ENCODE measurements around the gene PTPRT. TPM values are rescaled to one million over a fixed set of nuclear protein-coding genes. Genes with fewer than 3 reads are reported as not detected.

PTPRT gene
- total RNA-seq, 2 experiments from 2014 or later: not detected

DNA sequence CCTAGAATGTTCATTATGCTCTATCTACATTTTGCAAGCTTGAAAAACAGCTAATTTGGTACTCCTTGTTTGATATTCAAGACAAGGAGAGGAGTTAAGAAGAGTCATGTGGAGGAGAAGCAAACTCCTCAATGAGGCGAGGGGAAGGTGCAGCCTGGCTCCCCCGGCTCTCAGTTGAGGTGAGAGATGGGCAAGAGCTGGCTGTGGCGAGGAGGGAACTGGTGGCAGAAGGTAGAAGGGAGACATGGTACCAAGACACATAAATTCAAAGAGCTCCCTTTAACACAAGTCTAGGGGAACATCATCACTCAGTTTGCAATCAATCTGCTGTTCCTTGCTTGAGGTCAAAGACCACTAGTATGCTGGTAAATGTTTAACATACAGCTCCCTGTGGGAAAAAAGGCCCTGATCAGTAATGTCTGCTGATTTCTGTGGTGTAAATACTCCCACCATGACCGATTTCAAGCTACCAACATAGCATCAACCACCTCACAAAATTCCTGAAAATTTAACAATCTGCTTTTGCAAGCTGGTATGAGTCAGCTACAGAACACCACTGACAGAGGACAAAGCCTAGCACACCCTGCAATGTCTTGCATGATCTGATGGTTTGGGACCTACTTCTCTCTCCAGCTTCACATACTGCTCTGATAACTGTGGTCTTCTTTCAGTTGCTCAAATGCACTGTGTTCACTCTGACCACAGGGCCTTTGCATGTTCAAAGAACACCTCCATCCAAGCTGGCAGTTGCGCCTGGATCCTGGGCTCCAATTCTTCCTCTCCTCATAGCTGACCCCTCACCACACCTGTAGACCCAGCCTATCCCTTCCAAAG is 1055.2 kb downstream of the PTPRT start:
- Mint-ChIP-seq H3K27me3 (peaks cover 2% of the 10 kb centered on the region), H3K27ac (no peak overlapping the region), H3K36me3 (ENCODE audit: low read depth) (no peaks in the 10 kb centered on the region), H3K4me1 (ENCODE audit: low read depth) (no peaks in the 10 kb centered on the region), H3K9me3 (no peaks in the 10 kb centered on the region), H3K4me3 (no peak overlapping the region)
- POLR2A ChIA-PET: interaction anchor here (0.8 kb wide), 1 partner anchor 16 kb away, joined by 3 read pairs; no protein-coding TSS in a partner anchor
- CTCF ChIA-PET: no interaction called here
- TF ChIP-seq, protein P1, sequence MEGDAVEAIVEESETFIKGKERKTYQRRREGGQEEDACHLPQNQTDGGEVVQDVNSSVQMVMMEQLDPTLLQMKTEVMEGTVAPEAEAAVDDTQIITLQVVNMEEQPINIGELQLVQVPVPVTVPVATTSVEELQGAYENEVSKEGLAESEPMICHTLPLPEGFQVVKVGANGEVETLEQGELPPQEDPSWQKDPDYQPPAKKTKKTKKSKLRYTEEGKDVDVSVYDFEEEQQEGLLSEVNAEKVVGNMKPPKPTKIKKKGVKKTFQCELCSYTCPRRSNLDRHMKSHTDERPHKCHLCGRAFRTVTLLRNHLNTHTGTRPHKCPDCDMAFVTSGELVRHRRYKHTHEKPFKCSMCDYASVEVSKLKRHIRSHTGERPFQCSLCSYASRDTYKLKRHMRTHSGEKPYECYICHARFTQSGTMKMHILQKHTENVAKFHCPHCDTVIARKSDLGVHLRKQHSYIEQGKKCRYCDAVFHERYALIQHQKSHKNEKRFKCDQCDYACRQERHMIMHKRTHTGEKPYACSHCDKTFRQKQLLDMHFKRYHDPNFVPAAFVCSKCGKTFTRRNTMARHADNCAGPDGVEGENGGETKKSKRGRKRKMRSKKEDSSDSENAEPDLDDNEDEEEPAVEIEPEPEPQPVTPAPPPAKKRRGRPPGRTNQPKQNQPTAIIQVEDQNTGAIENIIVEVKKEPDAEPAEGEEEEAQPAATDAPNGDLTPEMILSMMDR (IDR thresholded peaks at IDR 0.05): no peak
- ATAC-seq (no peak), DNase-seq (no peak)
- intact Hi-C loops (cut with micrococcal nuclease): no loop called here

DNA sequence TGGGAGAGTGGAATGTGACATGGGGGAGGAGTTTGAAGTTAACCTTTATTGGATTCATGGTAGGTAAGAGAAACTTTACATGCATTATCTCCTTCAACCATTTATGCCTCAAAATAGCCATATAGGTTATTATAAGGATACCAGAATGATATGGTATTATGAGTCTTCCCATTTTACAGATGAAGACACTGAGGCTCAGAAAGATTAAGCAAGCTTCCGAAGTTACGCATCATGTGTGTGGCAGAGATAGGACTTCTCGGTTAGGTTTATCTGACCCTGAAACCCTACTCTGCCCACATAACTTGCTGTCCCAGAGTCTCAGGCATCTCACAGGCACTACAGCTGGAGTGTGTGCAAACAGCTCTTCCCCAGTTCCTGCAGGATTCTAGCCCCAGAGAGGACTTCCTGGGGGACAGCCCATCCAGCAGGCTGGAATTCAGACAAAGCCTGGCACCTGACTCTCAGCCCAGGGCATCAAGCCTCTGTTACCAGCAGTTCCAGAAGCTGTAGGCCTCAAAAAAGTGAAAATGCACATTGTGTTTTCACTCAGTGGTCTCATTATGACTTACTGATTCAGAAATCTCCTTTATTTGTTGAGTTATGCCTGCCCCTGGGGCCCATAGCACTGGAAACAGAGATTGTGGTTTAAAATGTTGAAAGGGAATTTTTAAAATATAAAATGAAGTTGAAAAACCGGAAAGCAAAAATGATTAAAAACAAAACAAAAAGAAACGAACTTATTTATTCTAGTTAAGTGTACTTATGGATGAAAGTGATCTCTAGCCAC is 1058.7 kb downstream of the PTPRT start:
- TF ChIP-seq, protein P1 (IDR thresholded peaks at IDR 0.05): no peak
- H3K4me3 Mint-ChIP-seq: no peak overlapping the region
- H3K27ac Mint-ChIP-seq: no peak overlapping the region
- H3K36me3 Mint-ChIP-seq (ENCODE audit: low read depth): no peaks in the 10 kb centered on the region
- DNase-seq (no peak), ATAC-seq (no peak)
- CTCF ChIA-PET: no interaction called here
- intact Hi-C loops (cut with micrococcal nuclease): no loop called here
- no peaks in the 10 kb centered on the region for H3K9me3 Mint-ChIP-seq
- POLR2A ChIA-PET: no interaction called here
- peaks cover 2% of the 10 kb centered on the region for H3K27me3 Mint-ChIP-seq
- no peaks in the 10 kb centered on the region for H3K4me1 Mint-ChIP-seq (ENCODE audit: low read depth)

DNA sequence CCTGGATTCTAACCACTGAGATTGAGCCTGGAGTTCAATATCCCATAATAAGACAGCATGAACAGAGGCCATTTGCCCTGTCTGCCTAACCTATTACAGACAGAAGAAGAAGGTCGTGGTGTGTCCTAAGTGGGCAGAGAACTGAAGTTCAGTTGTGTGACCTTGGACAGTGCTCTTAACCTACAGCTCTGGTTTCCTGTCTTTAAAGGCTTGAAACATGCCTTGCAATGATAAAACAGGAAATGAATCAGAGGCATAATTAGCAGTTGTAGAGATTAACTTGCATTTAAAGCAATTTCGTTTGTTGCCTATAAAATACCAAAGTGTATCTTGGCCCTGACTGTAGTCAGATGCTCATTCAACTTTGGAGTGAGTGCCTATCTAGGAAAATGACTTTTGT is 1064.3 kb downstream of the PTPRT start:
- CTCF ChIA-PET: no interaction called here
- H3K27me3 Mint-ChIP-seq: no peaks in the 10 kb centered on the region
- DNase-seq (no peak), ATAC-seq (no peak)
- TF ChIP-seq, protein P1 (IDR thresholded peaks at IDR 0.05): no peak
- POLR2A ChIA-PET: no interaction called here
- no peak overlapping the region for H3K4me3 Mint-ChIP-seq
- H3K4me1 Mint-ChIP-seq (ENCODE audit: low read depth): no peaks in the 10 kb centered on the region
- H3K36me3 Mint-ChIP-seq (ENCODE audit: low read depth): no peaks in the 10 kb centered on the region
- intact Hi-C loops (cut with micrococcal nuclease): no loop called here
- H3K9me3 Mint-ChIP-seq: no peaks in the 10 kb centered on the region
- H3K27ac Mint-ChIP-seq: no peak overlapping the region

DNA sequence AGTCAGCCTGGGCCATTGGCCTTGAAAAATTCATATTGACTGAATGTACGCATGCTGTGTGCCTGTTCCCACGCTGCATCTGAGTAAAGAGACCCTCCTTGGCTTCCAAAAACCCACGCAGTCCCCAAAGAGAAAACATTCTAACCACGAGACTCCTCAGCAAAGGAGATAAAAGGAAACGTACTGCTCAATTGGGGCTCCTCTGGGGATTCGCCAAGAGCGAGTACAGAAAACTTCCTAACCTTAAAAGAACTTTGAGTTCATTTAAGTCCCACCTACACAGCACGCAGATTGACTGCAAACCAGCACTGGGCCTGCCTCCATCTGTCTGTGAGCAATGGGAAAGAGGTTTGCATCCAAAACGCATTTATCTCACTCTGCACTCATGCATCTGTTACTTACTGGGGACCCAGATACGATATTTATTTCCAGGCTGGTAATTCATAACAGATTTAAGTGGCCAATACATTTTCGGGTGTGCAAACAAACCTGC is 1065.7 kb downstream of the PTPRT start:
- Mint-ChIP-seq H3K27me3 (no peaks in the 10 kb centered on the region), H3K27ac (no peak overlapping the region), H3K4me3 (no peak overlapping the region), H3K4me1 (ENCODE audit: low read depth) (no peaks in the 10 kb centered on the region), H3K36me3 (ENCODE audit: low read depth) (no peaks in the 10 kb centered on the region), H3K9me3 (no peaks in the 10 kb centered on the region)
- DNase-seq (no peak), ATAC-seq (no peak)
- intact Hi-C loops (cut with micrococcal nuclease): no loop called here
- ChIA-PET CTCF (no interaction called here), POLR2A (no interaction called here)
- TF ChIP-seq, protein P1 (IDR thresholded peaks at IDR 0.05): no peak

All from activated CD8-positive, alpha-beta T cell treated with anti-CD3 and anti-CD28 coated beads for 36 hours (primary cell).